HG03097 (cell line): ENCODE measurements around the gene CD81.

Experiments used
- ATAC-seq: cut with Tn5 transposase; IDR thresholded peaks from one replicate; pipeline ENCODE4 v1.9.1; 2021; ENCODE audit not compliant: unreplicated experiment, low FRiP score

The CD81 gene

DNA sequence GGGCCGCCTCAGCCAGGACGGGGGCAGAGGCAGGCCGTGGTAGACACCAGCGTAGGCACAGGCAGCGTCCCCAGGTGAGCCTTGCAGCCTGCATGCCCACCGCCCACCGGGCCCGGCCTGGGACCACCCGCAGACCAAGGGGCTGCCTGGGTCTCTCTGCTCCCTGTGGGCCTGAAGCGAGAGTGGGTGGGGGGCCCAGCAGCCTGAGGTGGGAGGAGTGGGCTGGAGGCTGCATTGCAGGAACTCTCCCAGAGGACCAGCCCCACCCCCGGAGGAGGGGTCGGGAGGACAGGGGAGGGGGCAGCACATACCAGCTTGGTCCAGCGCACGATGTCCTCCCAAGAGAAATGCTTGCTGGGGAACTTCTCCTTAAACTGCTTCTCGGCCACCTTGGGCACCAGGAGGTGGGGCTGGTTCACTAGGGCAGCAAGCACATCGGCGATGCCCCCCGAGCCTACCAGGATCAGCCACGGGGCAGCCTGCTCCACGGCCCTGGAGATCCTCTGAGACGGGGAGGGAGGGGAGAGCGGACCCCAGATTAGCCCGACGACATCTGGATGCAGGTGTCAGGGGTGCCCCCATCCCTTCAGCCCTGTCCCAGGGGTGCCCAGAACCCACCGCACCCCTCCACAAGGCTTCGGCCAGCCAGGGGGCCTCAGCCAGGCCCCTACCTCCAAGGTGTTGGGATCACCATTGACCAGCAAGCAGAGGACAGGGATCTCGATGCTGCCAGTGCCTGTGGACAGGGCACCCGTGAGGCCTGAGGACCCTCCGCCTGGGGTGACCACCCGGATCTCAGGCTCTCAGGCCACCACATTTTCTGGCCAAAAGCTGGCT lies 41.0 kb downstream of the CD81 start:
- no peak for ATAC-seq

DNA sequence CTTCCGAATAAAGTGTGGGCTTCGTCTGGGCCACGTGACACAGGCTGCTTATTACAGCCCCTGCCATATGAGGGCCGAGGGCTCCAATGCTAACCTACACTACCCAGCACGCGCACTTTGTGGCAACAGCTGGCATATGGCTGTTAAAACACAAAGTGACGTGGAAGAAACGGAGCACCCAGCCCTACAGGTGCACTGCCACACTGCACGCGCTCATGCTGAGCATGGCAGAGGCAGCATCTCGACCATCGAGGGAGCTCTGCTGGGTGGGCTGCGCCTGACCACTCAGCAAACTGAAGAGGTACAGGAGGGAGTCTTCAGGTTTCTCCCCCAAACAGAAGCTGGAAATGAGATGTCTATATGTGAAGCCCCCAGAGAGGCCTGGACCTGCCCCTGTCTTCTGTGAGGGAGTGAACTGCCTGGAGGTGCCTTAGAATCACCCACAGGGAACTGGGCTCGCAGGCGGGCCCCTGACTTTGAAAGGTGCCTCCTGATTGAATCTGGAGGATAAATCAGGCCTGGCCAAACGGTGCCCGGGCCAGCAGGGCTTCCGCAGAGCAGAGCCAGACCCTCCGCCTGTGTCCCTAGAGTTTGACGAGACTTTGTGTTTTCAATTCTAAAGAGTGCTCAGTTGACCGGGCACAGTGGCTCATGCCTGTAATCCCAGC lies 41.7 kb downstream of the CD81 start:
- ATAC-seq = no peak

DNA sequence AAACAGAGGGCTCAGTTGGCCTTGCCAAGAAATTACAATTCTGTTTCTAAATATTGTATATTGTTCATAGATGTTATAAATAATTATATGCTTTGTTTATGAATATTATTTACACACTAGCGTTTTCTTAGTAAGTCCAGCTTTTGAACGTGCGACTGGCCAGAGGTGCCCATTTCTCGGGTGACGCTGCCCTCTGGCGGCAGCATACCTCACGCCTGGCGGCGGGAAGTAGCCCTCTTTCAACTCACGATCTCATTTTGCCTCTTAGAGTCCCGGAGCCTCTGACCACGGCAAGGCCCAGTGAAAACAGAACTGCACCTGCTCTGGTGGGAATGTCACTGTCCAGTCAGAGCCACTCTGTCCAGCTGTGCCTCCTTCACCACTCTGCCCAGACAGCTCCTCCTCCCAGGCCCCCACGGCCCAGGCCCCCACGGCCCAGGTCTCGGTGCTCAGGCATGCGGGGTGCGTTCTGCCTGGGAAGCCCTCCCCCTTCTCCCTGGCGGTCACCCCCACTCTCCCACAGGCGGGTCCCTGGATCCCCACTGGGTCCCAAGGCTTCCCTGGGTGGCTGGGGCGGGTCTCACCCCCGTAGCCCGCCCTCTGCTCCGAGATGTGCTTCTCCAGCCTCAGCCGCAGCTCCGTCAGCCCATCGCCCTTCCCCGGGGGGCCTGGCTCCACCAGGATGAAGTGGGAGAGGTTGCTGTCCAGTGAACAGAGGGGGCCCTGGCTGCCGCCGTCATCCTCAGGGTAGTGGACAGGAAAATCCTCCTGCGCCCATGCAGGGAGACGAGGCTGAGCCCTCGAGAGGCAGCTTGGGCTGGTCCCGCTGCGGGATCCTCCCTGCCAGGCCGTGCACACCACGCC lies 42.8 kb downstream of the CD81 start:
- no peak for ATAC-seq

DNA sequence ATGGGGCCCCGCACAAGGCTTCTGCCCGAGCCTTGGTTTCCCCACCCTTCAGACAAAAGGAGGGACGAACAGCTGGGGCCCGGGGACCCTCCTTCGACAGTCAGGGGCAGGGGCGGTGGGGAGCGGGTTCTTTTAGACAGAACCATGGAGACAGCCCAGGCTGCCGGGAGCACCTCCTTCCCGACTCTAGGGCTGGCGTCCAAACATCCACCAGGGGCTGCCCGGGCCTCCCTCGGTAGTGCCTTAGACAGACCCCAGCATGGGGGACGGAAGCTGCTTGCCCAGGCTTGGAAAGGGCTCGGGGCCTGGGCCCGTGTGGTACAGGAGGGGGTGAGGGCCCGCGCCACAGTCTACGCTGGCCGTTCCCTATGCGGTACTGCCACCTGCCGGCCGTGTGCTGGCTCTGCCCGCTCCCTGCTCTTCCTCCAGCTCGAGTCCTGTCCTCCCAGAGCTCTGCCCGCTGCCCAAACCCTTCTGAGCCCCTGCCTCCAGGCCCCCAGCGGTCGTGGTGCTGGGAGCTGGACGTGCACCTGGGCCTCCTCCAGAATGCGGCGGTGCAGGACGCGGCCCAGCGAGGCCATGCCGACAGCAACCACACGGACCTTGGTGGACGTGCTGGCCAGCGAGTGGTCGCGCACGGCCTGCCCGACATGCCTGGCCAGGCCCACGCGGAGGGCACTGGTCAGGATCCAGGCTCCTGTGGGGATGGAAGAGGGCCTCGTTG lies 43.6 kb downstream of the CD81 start:
- no peak for ATAC-seq

DNA sequence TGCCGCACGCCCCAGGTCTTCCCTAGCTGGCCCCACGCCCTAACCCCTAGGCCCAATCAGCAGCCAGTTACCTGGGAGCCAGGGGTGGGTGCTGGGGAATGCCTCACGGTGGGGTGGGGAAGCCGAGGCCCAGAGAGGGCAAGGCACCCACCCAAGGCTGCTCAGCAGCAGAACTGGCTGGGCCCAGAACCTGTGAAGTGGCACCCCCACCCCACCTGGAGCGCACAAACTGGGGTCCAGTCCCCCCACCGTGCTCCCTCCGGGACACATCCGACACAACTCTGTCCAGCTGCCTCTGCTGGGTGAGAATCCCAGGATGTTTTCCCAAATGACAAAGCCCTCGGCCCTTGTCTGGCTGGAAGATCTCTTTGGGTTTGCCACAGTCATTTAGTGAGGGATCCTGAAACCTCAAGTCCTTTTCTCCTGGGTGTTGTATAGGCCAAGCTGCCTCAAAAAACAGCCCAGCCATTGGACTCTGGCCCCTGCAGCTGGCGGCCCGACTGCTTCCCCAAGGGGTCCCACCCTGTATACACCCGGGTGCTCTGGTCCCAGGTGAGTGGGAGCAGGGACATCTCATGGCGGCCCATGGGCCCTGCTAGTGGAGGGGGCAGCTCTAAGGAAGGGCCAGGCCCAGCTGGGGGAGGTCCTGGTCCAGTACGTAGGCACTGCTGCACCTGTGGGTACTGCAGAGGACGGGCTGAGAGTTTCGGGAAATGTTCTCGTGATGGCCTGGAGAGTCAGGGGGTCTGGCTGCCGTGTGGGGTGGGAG lies 44.3 kb downstream of the CD81 start:
- ATAC-seq = no peak

DNA sequence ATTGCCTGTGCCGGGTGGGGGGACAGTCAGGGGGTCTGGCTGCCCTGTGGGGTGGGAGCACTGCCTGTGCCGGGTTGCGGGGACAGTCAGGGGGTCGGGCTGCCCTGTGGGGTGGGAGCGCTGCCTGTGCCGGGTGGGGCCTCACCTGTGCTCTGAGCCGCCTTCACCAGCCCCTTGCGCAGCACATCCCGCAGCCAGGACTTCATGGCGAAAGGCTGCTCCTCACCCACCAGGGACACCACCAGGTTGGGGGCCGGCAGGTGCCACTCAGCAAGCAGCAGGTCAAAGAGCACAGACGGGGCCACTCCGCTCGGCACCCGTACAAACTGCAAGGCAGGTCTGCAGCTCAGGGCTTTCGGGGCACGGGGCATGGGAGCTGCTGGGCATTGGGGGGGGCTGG lies 44.9 kb downstream of the CD81 start:
- ATAC-seq = no peak

DNA sequence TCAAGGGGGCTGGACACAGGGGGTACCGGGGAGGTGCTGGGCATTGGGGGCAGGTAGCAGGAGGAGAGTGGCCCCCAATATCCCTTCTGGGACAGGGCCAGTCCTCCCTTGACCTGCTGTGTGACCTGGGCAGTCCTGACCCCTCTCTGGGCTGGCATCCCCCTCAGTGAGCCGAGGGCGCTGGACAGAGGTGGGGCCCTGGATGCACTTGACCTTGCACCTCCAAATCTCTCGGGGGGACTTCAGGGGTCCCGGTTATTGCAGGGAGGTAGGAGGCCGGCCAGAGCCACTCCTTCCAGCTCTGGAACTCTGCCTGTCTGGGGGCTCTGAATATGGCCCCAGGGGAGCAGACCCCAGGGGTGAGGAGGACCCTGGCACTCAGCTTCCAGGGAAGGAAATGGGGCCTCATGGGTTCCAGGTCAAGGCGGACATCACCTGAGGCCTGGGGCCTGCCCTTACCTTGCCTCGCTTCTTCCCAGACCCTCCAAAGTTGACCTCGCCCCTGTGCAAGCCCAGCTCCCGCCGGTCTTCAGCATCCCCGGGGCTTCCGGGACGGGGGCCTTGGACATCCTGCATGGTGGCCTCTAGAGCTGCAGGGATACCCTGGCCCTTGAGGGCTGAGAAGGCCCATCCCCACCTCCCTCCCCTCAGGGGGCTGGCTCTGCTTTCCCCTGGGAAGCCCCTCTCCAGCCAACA lies 45.5 kb downstream of the CD81 start:
- no peak for ATAC-seq

DNA sequence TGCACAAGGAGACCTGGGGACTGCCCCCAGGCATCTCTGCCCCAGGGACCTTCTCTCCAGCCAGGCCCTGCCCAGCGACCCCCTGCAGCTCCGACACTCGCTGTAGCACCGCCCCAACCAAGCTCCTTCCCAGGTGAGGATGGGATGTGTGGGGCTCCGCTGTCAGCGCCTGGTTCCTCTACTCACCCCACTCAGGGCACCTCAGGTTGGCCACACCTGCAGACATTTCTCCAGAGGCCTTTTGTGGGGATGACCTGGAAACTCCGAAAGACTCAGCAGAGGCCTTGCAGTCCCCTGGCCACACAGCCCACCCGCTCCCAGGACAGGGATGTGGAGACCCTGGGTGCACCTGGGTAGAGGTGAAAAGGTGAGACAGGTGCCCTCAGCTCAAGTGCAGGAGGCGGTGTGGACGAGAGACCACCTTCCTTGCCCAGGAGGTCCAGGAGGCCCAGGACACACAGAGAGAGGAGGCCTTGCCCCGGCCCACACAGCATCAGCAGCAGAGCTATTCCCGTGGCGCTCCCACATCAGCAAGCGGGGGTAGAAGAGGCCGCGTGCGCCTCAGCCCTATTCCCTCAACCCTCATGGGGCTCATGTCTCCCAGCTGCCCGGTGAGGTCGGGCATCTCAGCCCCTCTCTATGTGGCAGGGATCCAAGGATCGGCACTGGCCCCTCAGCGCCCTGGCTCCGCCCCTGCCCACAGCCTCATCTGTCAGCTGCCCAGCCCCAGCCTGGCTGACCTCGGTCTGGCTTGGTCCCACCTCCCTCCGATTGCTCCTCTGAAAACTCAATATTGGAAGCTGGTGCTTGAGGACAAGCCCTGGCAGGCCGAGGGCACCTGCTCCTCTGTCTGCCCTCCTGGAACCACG lies 46.3 kb downstream of the CD81 start:
- no peak for ATAC-seq

DNA sequence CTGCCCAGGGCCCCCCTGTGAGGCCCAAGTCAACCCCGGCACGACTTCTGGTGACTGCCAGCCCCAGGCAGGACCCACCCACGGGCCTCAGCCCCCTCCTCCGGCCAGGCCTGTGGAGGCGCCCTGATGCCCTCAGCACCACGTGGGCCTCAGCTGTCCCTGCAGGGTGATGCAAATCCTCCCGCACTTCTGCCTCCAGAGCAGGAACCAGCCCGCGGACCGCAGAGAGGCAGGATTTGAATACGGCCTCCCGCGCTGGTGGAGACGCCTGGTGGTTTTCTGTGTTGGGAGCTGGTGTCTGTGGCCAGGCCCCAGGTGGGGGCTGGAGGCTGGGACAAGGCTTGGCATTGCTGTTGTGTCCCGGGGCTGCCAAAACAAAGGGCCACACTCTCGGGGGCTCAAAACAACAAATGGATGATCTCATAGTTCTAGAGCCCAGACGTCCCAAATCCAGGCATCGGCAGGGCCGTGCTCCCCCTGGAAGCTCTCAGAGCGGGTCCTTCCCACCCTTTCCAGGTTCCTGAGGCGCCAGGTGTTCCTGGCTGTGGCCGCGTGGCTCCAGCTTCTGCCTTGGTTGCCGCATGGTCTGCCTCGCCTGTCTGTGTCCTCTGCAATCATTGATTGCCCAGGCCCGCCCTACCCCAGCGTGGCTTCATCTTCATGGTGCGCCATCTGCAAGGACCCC lies 47.8 kb downstream of the CD81 start:
- ATAC-seq = no peak

DNA sequence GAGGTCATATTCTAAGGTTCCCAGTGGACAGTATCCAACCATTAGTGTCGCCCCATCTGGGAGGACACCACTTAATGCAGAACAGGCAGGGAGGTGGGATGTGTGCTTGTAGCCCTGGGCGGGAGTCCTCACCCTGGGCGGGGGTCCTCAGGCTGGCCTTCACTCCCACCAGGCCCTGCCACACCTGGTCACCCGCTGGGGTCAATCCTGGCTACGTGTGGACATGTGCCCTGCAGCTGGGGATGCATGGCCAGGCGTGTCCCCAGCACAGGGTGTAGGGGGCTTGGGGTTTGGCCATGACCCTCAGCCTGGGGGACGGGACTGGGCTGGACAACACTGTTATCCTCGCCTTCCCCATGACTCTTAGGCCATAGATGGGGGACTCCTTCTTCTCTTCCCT lies 48.4 kb downstream of the CD81 start:
- ATAC-seq = no peak

DNA sequence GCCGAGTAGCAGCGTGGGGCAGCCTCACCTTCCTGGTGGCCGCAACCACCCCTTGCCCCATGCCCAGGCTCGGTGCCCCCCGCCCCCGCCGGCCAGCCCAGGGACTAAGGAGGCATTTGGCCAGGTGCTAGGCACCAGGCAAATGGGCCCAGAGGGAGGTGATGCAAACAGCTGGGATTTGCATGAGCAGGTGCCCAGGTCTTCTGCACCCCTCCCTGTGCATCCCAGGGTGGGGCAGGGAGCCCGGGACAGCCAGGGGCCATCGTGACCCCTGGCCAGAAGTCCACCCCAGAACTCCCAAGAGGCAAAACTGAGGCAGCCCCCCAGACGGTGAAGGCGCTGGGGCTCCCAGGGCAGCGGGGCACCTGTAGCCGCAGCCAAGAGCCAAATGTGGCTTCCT lies 49.1 kb downstream of the CD81 start:
- ATAC-seq = no peak

DNA sequence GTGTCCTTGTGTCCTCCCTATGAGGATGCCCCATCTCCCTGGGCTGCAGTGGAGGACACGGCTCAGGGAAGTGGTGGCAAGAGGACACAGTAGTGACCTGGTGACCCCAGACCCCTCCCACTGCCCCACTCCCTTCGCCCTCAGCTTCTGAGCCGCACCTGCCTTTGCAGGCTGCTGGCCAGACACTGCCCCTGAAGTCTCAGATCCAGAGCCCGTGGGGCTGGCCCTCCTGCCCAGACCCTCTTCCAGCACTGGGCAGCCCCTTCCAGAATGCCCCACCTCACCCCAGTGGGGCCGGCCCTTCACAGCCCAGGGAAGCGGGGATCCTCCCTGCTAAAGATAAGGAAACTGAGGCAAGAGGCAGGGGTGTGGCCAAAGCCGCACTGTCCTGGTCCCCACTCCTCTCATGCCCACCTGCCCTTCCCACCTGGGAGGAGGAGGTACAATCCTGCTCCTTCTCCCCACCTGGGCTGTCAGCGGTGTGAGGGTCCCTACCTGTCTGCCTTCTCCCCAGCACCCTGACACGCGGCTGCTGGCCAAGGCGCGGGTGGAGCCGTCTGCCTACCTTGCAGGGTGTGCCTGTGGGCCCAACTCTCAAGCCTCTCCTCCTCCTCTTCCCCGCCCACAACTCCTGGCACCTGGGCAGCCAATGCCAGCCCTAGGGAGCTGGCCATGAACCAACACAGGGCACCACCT lies 49.9 kb downstream of the CD81 start:
- no peak for ATAC-seq

DNA sequence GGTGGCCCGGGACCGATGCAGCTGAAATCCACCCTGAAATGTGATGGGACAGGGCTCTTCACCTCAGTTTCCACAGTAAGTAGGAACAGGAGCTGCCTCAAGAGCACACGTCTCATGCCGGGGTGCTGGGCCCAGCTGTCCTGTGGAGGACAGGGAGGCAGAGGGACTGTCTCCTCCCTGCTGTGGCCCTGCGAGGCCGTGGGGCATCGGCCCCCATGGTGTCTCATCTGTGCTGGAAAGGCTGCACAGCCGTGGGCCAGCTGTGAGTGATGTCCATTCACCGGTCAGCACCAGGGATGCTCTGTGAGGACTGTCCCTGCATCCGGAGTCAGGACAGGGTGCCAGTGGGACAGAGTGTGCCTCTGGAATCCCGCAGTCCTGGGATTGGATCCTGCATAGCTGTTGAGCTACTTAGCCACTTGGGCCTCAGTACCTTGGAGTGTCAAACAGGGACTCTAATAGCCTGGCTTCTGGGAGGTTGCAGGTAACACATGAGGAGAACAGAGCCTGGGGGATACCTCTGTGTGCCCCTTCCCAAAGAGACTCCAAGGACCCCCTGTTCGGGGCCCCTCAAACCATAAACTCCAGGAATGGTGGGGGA lies 50.7 kb downstream of the CD81 start:
- ATAC-seq = no peak

DNA sequence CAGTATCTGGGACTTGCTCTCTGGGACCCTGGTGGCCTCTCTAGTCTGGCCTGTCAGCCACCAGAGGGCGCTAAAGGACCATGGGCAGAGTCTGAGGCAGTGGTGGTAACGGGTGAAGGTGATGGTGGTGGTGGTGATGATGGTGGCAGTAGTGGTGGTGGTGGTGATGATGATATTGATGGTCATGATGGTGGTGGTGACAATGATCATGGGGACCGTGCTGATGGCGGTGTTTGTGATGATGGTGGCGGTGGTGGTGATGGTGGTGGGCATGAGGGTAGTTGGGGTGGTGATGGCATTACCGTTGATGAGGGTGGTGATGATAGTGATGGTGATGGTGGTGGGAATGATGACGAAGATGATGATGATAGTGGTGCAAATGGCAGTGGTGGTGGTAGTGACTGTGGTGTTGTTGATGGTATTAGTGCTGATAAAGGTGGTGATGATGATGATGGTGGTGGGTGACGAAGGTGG lies 51.2 kb downstream of the CD81 start:
- ATAC-seq = no peak

DNA sequence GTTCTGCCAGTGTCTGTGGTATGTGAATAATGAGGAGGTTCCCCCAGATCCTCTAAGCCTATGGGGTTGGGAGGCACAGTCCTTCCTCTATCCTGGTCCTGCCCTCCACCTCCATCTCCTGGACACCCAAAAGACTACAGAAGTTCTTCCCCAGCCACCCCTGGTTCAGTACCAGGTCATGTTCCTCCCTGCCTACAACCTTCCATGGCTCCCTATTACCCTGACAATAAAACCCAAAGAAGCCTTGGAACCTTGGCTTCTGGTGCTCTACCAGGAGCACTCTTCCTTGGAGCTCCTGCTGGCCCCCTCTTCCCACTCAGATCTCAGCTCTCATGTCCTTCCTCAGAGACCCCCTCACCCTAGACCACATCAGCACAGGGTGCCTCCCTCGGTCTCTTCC lies 54.3 kb downstream of the CD81 start:
- no peak for ATAC-seq

DNA sequence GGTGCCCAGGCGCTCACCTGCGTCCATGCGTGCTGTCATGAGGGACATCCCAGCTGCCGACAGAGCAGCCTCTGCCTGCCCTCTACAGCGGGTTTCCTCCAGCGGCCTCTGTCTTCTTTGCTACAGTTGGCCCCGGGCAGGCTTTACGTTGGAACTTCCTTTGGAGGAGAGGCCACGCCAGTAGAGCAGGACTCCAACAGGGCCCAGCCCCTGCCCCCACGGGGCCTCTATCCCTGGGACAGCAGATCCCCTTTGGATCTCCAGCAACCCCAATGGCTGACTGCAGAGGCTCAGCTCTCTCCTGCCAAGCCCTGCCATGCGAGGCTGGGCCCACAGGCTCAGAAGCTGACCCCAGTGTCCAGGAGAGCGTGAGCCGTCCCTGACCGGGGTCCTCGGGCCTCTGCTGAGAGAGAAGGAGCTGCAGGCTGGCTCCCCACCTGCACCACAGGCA lies 55.1 kb downstream of the CD81 start:
- ATAC-seq = no peak

DNA sequence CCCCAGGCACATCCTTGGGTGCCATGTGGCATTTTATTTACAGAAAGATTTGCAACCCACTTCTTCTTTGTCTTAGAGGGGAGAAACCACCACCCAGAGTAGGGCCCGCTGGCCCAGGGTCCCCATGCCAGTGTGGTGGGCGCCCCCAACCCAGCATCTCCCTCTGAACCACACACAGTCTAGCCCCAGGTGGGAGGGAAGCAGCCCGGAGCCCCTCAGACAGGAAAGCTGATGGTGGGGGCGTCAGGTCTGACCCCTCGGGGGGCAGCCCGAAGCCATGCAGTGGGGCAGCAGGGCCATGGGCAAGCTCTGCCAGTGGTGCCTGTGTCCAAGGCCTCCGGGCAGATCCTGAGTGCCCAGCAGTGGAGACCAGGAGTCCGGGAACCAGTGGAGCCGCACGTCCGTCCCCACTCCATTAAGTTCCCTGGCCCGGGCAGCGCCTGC lies 55.5 kb downstream of the CD81 start:
- ATAC-seq = no peak
